HEK293 (cell line): Measurements from ENCODE around the gene ANKRD11.
A peak's percentile ranks its signal among the peaks of the same experiment; 100 is the strongest.

Experiments used
- CTCF ChIA-PET: fragments of 350-600 bp; formaldehyde crosslinking; extraction: SDS; loops from one replicate; lab custom pipeline; 2021; ENCODE audit warnings: antibody characterized with exemption; lab: Yijun Ruan, JAX
- POLR2A ChIA-PET: fragments of 300-600 bp; formaldehyde crosslinking; extraction: SDS; loops from one replicate; lab custom pipeline; 2020; ENCODE audit warnings: antibody characterized with exemption, inconsistent platforms; lab: Yijun Ruan, JAX
- H3K27ac ChIP-seq: fragments of 200-500 bp; sonication (Bioruptor generic); 2 replicates; pipeline ENCODE4 v1.5.1; 2014; ENCODE audit warnings: low read depth, low read length, control low read depth, inconsistent platforms; ENCODE audit errors: extremely low read depth
- H3K36me3 ChIP-seq, 2 experiments: fragments of 200-500 bp in 1 of 2; sonication (Bioruptor generic) in 1 of 2; 1 replicate in 1 of 2; 2 replicates in 1 of 2; pipeline ENCODE4 v1.5.1; 2014 to 2017; ENCODE audit warnings: inconsistent platforms in 2 of 2, low read length in 2 of 2; ENCODE audit not compliant: control insufficient read depth in 2 of 2, insufficient read depth in 1 of 2
- H3K4me1 ChIP-seq: fragments of 200-500 bp; sonication (Bioruptor generic); 2 replicates; pipeline ENCODE4 v1.5.1; 2014; ENCODE audit warnings: mild to moderate bottlenecking, low read length, inconsistent platforms; ENCODE audit not compliant: control insufficient read depth, insufficient read depth
- H3K4me3 ChIP-seq: 2 replicates; pipeline ENCODE4 v1.5.1; 2011; ENCODE audit warnings: low read depth, mild to moderate bottlenecking, control low read depth, low read length, moderate library complexity
- H3K9me3 ChIP-seq: fragments of 200-500 bp; sonication (Bioruptor generic); 2 replicates; pipeline ENCODE4 v1.5.1; 2014; ENCODE audit warnings: low read depth, low read length, inconsistent platforms; ENCODE audit not compliant: control insufficient read depth, insufficient read depth
- AEBP2 ChIP-seq: fragments of 450-650 bp; formaldehyde crosslinking; IDR thresholded peaks from 2 replicates; pipeline ENCODE4 v1.5.1; 2016; ENCODE audit warnings: missing biosample characterization, missing genetic modification characterization, borderline replicate concordance
- BCL11B ChIP-seq: fragments of 450-650 bp; formaldehyde crosslinking; IDR thresholded peaks from 2 replicates; pipeline ENCODE4 v1.5.1; 2016; ENCODE audit warnings: low read depth, missing biosample characterization, missing genetic modification characterization
- IKZF3 ChIP-seq: fragments of 450-650 bp; IDR thresholded peaks from 2 replicates; pipeline ENCODE4 v1.5.0; 2018; ENCODE audit warnings: missing biosample characterization, mild to moderate bottlenecking, missing genetic modification characterization, moderate library complexity
- KLF1 ChIP-seq: fragments of 450-650 bp; formaldehyde crosslinking; IDR thresholded peaks from 2 replicates; pipeline ENCODE4 v1.5.1; 2016; ENCODE audit warnings: missing biosample characterization, missing genetic modification characterization
- PRDM1 ChIP-seq: fragments of 450-650 bp; formaldehyde crosslinking; IDR thresholded peaks from 2 replicates; pipeline ENCODE4; 2016; ENCODE audit warnings: missing biosample characterization, missing genetic modification characterization
- REPIN1 ChIP-seq: fragments of 450-650 bp; formaldehyde crosslinking; IDR thresholded peaks from 2 replicates; pipeline ENCODE4 v1.5.1; 2017; ENCODE audit warnings: missing biosample characterization, missing genetic modification characterization, low read depth
- SETDB1 ChIP-seq: IDR thresholded peaks from one replicate; pipeline ENCODE4 v1.6.1; 2017; ENCODE audit warnings: mild to moderate bottlenecking, low read length, moderate library complexity, mixed read lengths; ENCODE audit not compliant: insufficient read length
- TCF7L2 ChIP-seq: IDR thresholded peaks from 2 replicates; pipeline ENCODE4 v1.6.1; 2011; ENCODE audit warnings: low read depth, mild to moderate bottlenecking, inconsistent platforms, low read length, moderate library complexity, borderline replicate concordance
- YY1 ChIP-seq: fragments of 450-650 bp; formaldehyde crosslinking; IDR thresholded peaks from 2 replicates; pipeline ENCODE4 v1.5.1; 2018; ENCODE audit warnings: missing biosample characterization, missing genetic modification characterization
- ZBTB20 ChIP-seq: fragments of 450-650 bp; formaldehyde crosslinking; IDR thresholded peaks from 2 replicates; pipeline ENCODE4 v1.5.1; 2016; ENCODE audit warnings: missing biosample characterization, missing genetic modification characterization
- ZBTB44 ChIP-seq: fragments of 450-650 bp; IDR thresholded peaks from 2 replicates; pipeline ENCODE4 v1.5.1; 2018; ENCODE audit warnings: missing biosample characterization, mild to moderate bottlenecking, missing genetic modification characterization
- ZBTB7A ChIP-seq: fragments of 450-650 bp; formaldehyde crosslinking; IDR thresholded peaks from 2 replicates; pipeline ENCODE4 v1.5.1; 2016; ENCODE audit warnings: low read depth, missing biosample characterization, missing genetic modification characterization
- ZBTB8A ChIP-seq: fragments of 450-650 bp; formaldehyde crosslinking; IDR thresholded peaks from 2 replicates; pipeline ENCODE4 v1.5.1; 2016; ENCODE audit warnings: missing biosample characterization, missing genetic modification characterization
- ZFP3 ChIP-seq: fragments of 450-650 bp; formaldehyde crosslinking; IDR thresholded peaks from 2 replicates; pipeline ENCODE4 v1.5.1; 2016; ENCODE audit warnings: low read depth, missing biosample characterization, missing genetic modification characterization
- ZFP41 ChIP-seq: fragments of 450-650 bp; formaldehyde crosslinking; IDR thresholded peaks from 2 replicates; pipeline ENCODE4 v1.5.1; 2016; ENCODE audit warnings: missing biosample characterization, missing genetic modification characterization, borderline replicate concordance
- ZNF133 ChIP-seq: fragments of 450-650 bp; formaldehyde crosslinking; IDR thresholded peaks from 2 replicates; pipeline ENCODE4 v1.5.1; 2016; ENCODE audit warnings: missing biosample characterization, missing genetic modification characterization
- ZNF140 ChIP-seq: fragments of 450-650 bp; formaldehyde crosslinking; IDR thresholded peaks from 2 replicates; pipeline ENCODE4 v1.5.1; 2016; ENCODE audit warnings: missing biosample characterization, missing genetic modification characterization
- ZNF175 ChIP-seq: fragments of 450-650 bp; formaldehyde crosslinking; IDR thresholded peaks from 2 replicates; pipeline ENCODE4 v1.5.1; 2016; ENCODE audit warnings: missing biosample characterization, missing genetic modification characterization
- ZNF248 ChIP-seq: fragments of 450-650 bp; formaldehyde crosslinking; IDR thresholded peaks from 2 replicates; pipeline ENCODE4 v1.5.1; 2017; ENCODE audit warnings: missing biosample characterization, missing genetic modification characterization
- ZNF426 ChIP-seq: fragments of 450-650 bp; formaldehyde crosslinking; IDR thresholded peaks from 2 replicates; pipeline ENCODE4 v1.5.1; 2017; ENCODE audit warnings: missing biosample characterization, missing genetic modification characterization, mild to moderate bottlenecking, inconsistent platforms, moderate library complexity
- ZNF48 ChIP-seq: fragments of 450-650 bp; formaldehyde crosslinking; IDR thresholded peaks from 2 replicates; pipeline ENCODE4 v1.5.1; 2016; ENCODE audit warnings: missing biosample characterization, missing genetic modification characterization
- ZNF521 ChIP-seq: fragments of 450-650 bp; formaldehyde crosslinking; IDR thresholded peaks from 2 replicates; pipeline ENCODE4 v1.5.1; 2017; ENCODE audit warnings: missing biosample characterization, mild to moderate bottlenecking, missing genetic modification characterization
- ZNF529 ChIP-seq: fragments of 450-650 bp; formaldehyde crosslinking; IDR thresholded peaks from 2 replicates; pipeline ENCODE4 v1.5.1; 2017; ENCODE audit warnings: missing genetic modification characterization, missing biosample characterization; ENCODE audit not compliant: insufficient replicate concordance
- ZNF600 ChIP-seq: fragments of 450-650 bp; formaldehyde crosslinking; IDR thresholded peaks from 2 replicates; pipeline ENCODE4 v1.5.1; 2016; ENCODE audit warnings: missing biosample characterization, missing genetic modification characterization
- ZNF664 ChIP-seq: fragments of 450-650 bp; formaldehyde crosslinking; IDR thresholded peaks from 2 replicates; pipeline ENCODE4 v1.5.1; 2016; ENCODE audit warnings: missing biosample characterization, missing genetic modification characterization
- TF ChIP-seq, protein P1 (sequence below): fragments of 450-650 bp; formaldehyde crosslinking; IDR thresholded peaks from 2 replicates; pipeline ENCODE4 v1.5.1; 2016; ENCODE audit warnings: missing biosample characterization, missing genetic modification characterization
- TF ChIP-seq, protein P2 (sequence below): fragments of 450-650 bp; formaldehyde crosslinking; IDR thresholded peaks from 2 replicates; pipeline ENCODE4 v1.5.1; 2016; ENCODE audit warnings: missing biosample characterization, missing genetic modification characterization

Gene ANKRD11

DNA sequence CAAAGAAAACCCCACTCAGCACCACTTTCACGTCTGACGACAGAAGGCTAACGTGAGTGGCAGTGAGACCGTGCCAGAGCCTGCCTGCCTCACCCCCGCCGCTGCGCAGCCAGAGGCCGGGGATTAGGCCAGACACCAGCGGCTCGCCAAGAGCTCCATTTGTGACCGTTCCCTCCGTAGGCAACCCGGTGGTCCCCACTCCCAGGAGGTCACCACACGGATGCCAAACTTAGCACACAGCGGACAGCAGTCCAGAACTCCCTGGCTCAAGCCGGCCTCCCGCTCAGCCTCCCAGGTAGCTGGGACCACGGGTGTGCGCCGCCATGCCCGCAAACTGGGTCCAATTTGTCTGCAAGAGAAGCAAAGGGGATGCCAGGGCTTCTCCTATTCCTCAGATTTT is 104.6 kb downstream of the ANKRD11 start:
- H3K4me1 ChIP-seq, result peaks cover 9% of the 10 kb centered on the region
- ChIA-PET POLR2A (no interaction called here), CTCF (interaction anchor here (0.6 kb wide), 1 partner anchor 119 kb away, joined by 3 read pairs; no protein-coding TSS in a partner anchor)
- no peaks in the 10 kb centered on the region for H3K36me3 ChIP-seq
- no peak overlapping the region for H3K4me3 ChIP-seq
- no peaks in the 10 kb centered on the region for H3K9me3 ChIP-seq
- H3K27ac ChIP-seq, result no peak overlapping the region
- TF ChIP-seq ZBTB20 (tag by site-specific recombination) (no peak), ZNF664 (tag by site-specific recombination) (no peak), ZBTB7A (tag by site-specific recombination) (no peak), ZNF426 (tag by site-specific recombination) (no peak), TCF7L2 (no peak), ZNF48 (no peak), PRDM1 (tag by site-specific recombination) (no peak), ZNF175 (tag by site-specific recombination) (no peak), ZNF133 (tag by site-specific recombination) (no peak), YY1 (tag by site-specific recombination) (no peak), AEBP2 (tag by site-specific recombination) (no peak), ZFP41 (tag by site-specific recombination) (no peak), REPIN1 (tag by site-specific recombination) (no peak), ZNF529 (tag by site-specific recombination) (no peak), ZFP3 (no peak), ZNF521 (tag by site-specific recombination) (no peak), SETDB1 (no peak)
- TF ChIP-seq, protein P1, sequence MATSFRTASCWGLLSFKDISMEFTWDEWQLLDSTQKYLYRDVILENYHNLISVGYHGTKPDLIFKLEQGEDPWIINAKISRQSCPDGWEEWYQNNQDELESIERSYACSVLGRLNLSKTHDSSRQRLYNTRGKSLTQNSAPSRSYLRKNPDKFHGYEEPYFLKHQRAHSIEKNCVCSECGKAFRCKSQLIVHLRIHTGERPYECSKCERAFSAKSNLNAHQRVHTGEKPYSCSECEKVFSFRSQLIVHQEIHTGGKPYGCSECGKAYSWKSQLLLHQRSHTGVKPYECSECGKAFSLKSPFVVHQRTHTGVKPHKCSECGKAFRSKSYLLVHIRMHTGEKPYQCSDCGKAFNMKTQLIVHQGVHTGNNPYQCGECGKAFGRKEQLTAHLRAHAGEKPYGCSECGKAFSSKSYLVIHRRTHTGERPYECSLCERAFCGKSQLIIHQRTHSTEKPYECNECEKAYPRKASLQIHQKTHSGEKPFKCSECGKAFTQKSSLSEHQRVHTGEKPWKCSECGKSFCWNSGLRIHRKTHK (tag by site-specific recombination), result no peak
- TF ChIP-seq, protein P2, sequence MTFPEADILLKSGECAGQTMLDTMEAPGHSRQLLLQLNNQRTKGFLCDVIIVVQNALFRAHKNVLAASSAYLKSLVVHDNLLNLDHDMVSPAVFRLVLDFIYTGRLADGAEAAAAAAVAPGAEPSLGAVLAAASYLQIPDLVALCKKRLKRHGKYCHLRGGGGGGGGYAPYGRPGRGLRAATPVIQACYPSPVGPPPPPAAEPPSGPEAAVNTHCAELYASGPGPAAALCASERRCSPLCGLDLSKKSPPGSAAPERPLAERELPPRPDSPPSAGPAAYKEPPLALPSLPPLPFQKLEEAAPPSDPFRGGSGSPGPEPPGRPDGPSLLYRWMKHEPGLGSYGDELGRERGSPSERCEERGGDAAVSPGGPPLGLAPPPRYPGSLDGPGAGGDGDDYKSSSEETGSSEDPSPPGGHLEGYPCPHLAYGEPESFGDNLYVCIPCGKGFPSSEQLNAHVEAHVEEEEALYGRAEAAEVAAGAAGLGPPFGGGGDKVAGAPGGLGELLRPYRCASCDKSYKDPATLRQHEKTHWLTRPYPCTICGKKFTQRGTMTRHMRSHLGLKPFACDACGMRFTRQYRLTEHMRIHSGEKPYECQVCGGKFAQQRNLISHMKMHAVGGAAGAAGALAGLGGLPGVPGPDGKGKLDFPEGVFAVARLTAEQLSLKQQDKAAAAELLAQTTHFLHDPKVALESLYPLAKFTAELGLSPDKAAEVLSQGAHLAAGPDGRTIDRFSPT (tag by site-specific recombination), result no peak

- no peak overlapping the region for H3K4me3 ChIP-seq
- H3K9me3 ChIP-seq, result no peaks in the 10 kb centered on the region
- ChIA-PET CTCF (no interaction called here), POLR2A (interaction anchor here (0.7 to 1.0 kb wide), 2 partner anchors 105 to 124 kb away, joined by 3 to 6 read pairs; partner anchors contain the start of gene SPG7)
- peaks cover 9% of the 10 kb centered on the region for H3K4me1 ChIP-seq
- H3K36me3 ChIP-seq, result no peaks in the 10 kb centered on the region
- H3K27ac ChIP-seq, result no peak overlapping the region
- TF ChIP-seq BCL11B (tag by site-specific recombination) (no peak), ZNF600 (tag by site-specific recombination) (peak; percentile 81), IKZF3 (peak; percentile 81), ZBTB44 (tag by site-specific recombination) (no peak), ZNF248 (tag by site-specific recombination) (no peak), ZBTB8A (tag by site-specific recombination) (no peak), KLF1 (tag by site-specific recombination) (no peak), ZNF140 (no peak)
Observed at GRCh38 chr16:89384282-89384681, 106.1 kb downstream of the ANKRD11 start.
